Measurements from ENCODE around the gene PRKRA. TPM values are rescaled to one million over a fixed set of nuclear protein-coding genes. Genes with fewer than 3 reads are reported as not detected.

PRKRA gene
- total and polyA plus RNA-seq, 2 of the 13 experiments (the other 11 are each of a cell fraction or from before 2014, with no cell fraction given), result 53.1 to 74.7 TPM

- intact Hi-C loops (cut with micrococcal nuclease; ENCODE audit: unreplicated experiment) (loop anchor here (1.0 kb wide), 2 partner anchors 9 to 18 kb away; partner anchors contain the start of genes FKBP7, PJVK and PRKRA), in situ Hi-C loops (cut with HindIII; ENCODE audit: extremely low pct_ligation_motif_present, low pct_unique_long_range_greater_than_20kb) (no loop called here)
- BruUV-seq (replicated peaks), result no TSS peak
- Histone ChIP-seq H3K27me3 (ENCODE audit: control insufficient read depth in 1 of 2, insufficient read depth in 2 of 2, low read length in 2 of 2) (no peaks in the 10 kb centered on the region), H3K9me3 (ENCODE audit: low read length) (no peaks in the 10 kb centered on the region), H3K9ac (ENCODE audit: insufficient read depth, low read depth, low read length) (0 out of 2 replicates have a peak overlapping the region, but pooled peaks have one; percentile 20), H3K79me2 (ENCODE audit: insufficient read depth, low read length) (no peaks in the 10 kb centered on the region), H3K4me1 (ENCODE audit: insufficient read depth, low read length) (peaks cover 23% of the 10 kb centered on the region), H4K20me1 (ENCODE audit: insufficient read depth, low read length) (no peaks in the 10 kb centered on the region), H3K4me3 (replicated peaks in 1 of 3; ENCODE audit: insufficient read depth in 1 of 3, low read depth in 2 of 3, low read length in 3 of 3) (peak overlapping the region in 2 of 3 experiments; percentile 6 to 16; a peak in 3 of 6 replicates), H2AFZ (ENCODE audit: low read length) (no peak overlapping the region), H3K4me2 (ENCODE audit: low read depth, low read length) (peak overlapping the region; percentile 55), H3K36me3 (replicated peaks in 1 of 2; ENCODE audit: control insufficient read depth in 1 of 2, insufficient read depth in 2 of 2, low read length in 2 of 2) (no peaks in the 10 kb centered on the region), H3K27ac (ENCODE audit: extremely low read length, insufficient read depth, low read length) (peak overlapping the region; percentile 84)
- 16% methylated on average over 7 of the region's 7 CpGs for WGBS (ENCODE audit: low lambda C conversion rate)
- ATAC-seq (peak; percentile 95), FAIRE-seq (peak; percentile 32), DNase-seq (ENCODE audit: low spot score) (peak; percentile 79)
- ChIA-PET POLR2A (interaction anchor here (1.0 to 6.4 kb wide), 8 partner anchors 9 to 54 kb away, joined by 3 to 97 read pairs (median 4); partner anchors contain the start of genes FKBP7, PJVK, PLEKHA3 and PRKRA), CTCF (ENCODE audit: low intra/inter-chr PET ratio, low total read pairs) (no interaction called here)
- TF ChIP-seq ZHX1 (CRISPR knock-in tag; IDR thresholded peaks at IDR 0.05; ENCODE audit: low read depth) (no peak), MIER3 (CRISPR knock-in tag; IDR thresholded peaks at IDR 0.05; ENCODE audit: borderline replicate concordance) (0 out of 2 replicates have a peak, but pooled peaks have one; percentile 67), GATAD2A (CRISPR knock-in tag; IDR thresholded peaks at IDR 0.05) (peak; percentile 95), MXD1 (CRISPR knock-in tag; IDR thresholded peaks at IDR 0.05) (no peak), ZBTB38 (CRISPR knock-in tag; IDR thresholded peaks at IDR 0.05) (no peak), ZNF567 (CRISPR knock-in tag; IDR thresholded peaks at IDR 0.05; ENCODE audit: borderline replicate concordance) (no peak), ZNF616 (CRISPR knock-in tag; IDR thresholded peaks at IDR 0.05; ENCODE audit: low read depth) (no peak), MTERF4 (CRISPR knock-in tag; IDR thresholded peaks at IDR 0.05) (no peak), ZNF580 (CRISPR knock-in tag; IDR thresholded peaks at IDR 0.05; ENCODE audit: borderline replicate concordance, low read depth) (no peak), KAT8 (CRISPR knock-in tag; IDR thresholded peaks at IDR 0.05) (peak; percentile 19; the same call in 1 of the 2 replicates), CSRNP2 (CRISPR knock-in tag; conservative IDR thresholded peaks at IDR 0.05; ENCODE audit: low read depth) (no peak), ZNF260 (CRISPR knock-in tag; IDR thresholded peaks at IDR 0.05; ENCODE audit: borderline replicate concordance, low read depth) (no peak), CHCHD3 (CRISPR knock-in tag; IDR thresholded peaks at IDR 0.05) (no peak), KMT2B (CRISPR knock-in tag; IDR thresholded peaks at IDR 0.05) (no peak)
- TF ChIP-seq, protein P1, sequence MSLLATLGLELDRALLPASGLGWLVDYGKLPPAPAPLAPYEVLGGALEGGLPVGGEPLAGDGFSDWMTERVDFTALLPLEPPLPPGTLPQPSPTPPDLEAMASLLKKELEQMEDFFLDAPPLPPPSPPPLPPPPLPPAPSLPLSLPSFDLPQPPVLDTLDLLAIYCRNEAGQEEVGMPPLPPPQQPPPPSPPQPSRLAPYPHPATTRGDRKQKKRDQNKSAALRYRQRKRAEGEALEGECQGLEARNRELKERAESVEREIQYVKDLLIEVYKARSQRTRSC (CRISPR knock-in tag; IDR thresholded peaks at IDR 0.05; ENCODE audit: low read depth), result no peak
- TF ChIP-seq, protein P2, sequence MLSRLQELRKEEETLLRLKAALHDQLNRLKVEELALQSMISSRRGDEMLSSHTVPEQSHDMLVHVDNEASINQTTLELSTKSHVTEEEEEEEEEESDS (CRISPR knock-in tag; IDR thresholded peaks at IDR 0.05; ENCODE audit: borderline replicate concordance), result no peak
Measured at GRCh38 chr2:178469219-178469849, 18.4 kb upstream of the PRKRA start.
